ENCODE measurements around the gene CTNND2.
"Not testable (repeated sequence)": the region's sequence is repeated elsewhere in the genome, so short reads cannot be mapped to it uniquely, and the experiment has no call there.

Gene CTNND2

GRCh38 chr5:11139217-11139865 is 764.9 kb downstream of the CTNND2 start:
- no peak for DNase-seq (ENCODE audit: low read depth in 1 of 2, low spot score in 1 of 2)

- DNase-seq (ENCODE audit: low read depth in 1 of 2, low spot score in 1 of 2), result no peak
Observed at GRCh38 chr5:11130131-11130530, 774.1 kb downstream of the CTNND2 start.

GRCh38 chr5:11128021-11128420 is 776.2 kb downstream of the CTNND2 start:
- no peak for DNase-seq (ENCODE audit: low read depth in 1 of 2, low spot score in 1 of 2)

- no peak for DNase-seq (ENCODE audit: low read depth in 1 of 2, low spot score in 1 of 2)
Observed at GRCh38 chr5:11126844-11127243, 777.4 kb downstream of the CTNND2 start.

- no peak for DNase-seq (ENCODE audit: low read depth in 1 of 2, low spot score in 1 of 2)
Observed at GRCh38 chr5:11121885-11122284, 782.4 kb downstream of the CTNND2 start.

- no peak for DNase-seq (ENCODE audit: low read depth in 1 of 2, low spot score in 1 of 2)
Observed at GRCh38 chr5:11110128-11110527, 794.1 kb downstream of the CTNND2 start.

- DNase-seq (ENCODE audit: low read depth in 1 of 2, low spot score in 1 of 2), result no peak
Observed at GRCh38 chr5:11105696-11106095, 798.5 kb downstream of the CTNND2 start.

- no peak for DNase-seq (ENCODE audit: low read depth in 1 of 2, low spot score in 1 of 2)
Observed at GRCh38 chr5:11104651-11105112, 799.6 kb downstream of the CTNND2 start.

- no peak for DNase-seq (ENCODE audit: low read depth in 1 of 2, low spot score in 1 of 2)
Observed at GRCh38 chr5:11104210-11104609, 800.0 kb downstream of the CTNND2 start.

- DNase-seq (ENCODE audit: low read depth in 1 of 2, low spot score in 1 of 2), result no peak
Observed at GRCh38 chr5:11084111-11084510, 820.1 kb downstream of the CTNND2 start.

GRCh38 chr5:11082404-11082945 is 821.8 kb downstream of the CTNND2 start:
- no peak for DNase-seq (ENCODE audit: low read depth in 1 of 2, low spot score in 1 of 2)

GRCh38 chr5:11076945-11077613 is 827.2 kb downstream of the CTNND2 start:
- DNase-seq (ENCODE audit: low read depth in 1 of 2, low spot score in 1 of 2), result no peak

- DNase-seq (ENCODE audit: low read depth in 1 of 2, low spot score in 1 of 2), result no peak
Observed at GRCh38 chr5:11075035-11075805, 829.0 kb downstream of the CTNND2 start.

- DNase-seq (ENCODE audit: low read depth in 1 of 2, low spot score in 1 of 2), result no peak
Observed at GRCh38 chr5:11072568-11072967, 831.7 kb downstream of the CTNND2 start.

- no peak for DNase-seq (ENCODE audit: low read depth in 1 of 2, low spot score in 1 of 2)
Observed at GRCh38 chr5:11072076-11072475, 832.2 kb downstream of the CTNND2 start.

- no peak for DNase-seq (ENCODE audit: low read depth in 1 of 2, low spot score in 1 of 2)
Observed at GRCh38 chr5:11069041-11069440, 835.2 kb downstream of the CTNND2 start.

- DNase-seq (ENCODE audit: low read depth in 1 of 2, low spot score in 1 of 2), result not testable (repeated sequence)
Observed at GRCh38 chr5:11065723-11066122, 838.5 kb downstream of the CTNND2 start.

- no peak for DNase-seq (ENCODE audit: low read depth in 1 of 2, low spot score in 1 of 2)
Observed at GRCh38 chr5:11064763-11065450, 839.3 kb downstream of the CTNND2 start.

GRCh38 chr5:11062397-11062796 is 841.8 kb downstream of the CTNND2 start:
- no peak for DNase-seq (ENCODE audit: low read depth in 1 of 2, low spot score in 1 of 2)

- no peak for DNase-seq (ENCODE audit: low read depth in 1 of 2, low spot score in 1 of 2)
Observed at GRCh38 chr5:11056560-11056959, 847.7 kb downstream of the CTNND2 start.

- no peak for DNase-seq (ENCODE audit: low read depth in 1 of 2, low spot score in 1 of 2)
Observed at GRCh38 chr5:11054014-11054413, 850.2 kb downstream of the CTNND2 start.
